A673 (cell line): ENCODE results near the gene PMVK.
A peak's percentile ranks its signal among the peaks of the same experiment; 100 is the strongest.

ENCODE experiments used
- CTCF ChIP-seq: fragments of 300-800, 200-600 bp; sonication (generic); conservative IDR thresholded peaks from 2 replicates; pipeline ENCODE4 v1.5.1; 2017; ENCODE audit warnings: low read depth, mild to moderate bottlenecking, antibody characterized with exemption, low read length, moderate library complexity, mixed read lengths
- EZH2 ChIP-seq: fragments of 200-600 bp; sonication (generic); IDR thresholded peaks from 2 replicates; pipeline ENCODE4 v1.6.1; 2017; ENCODE audit warnings: borderline replicate concordance, low read depth, mild to moderate bottlenecking, mixed read lengths, antibody characterized with exemption, low read length; ENCODE audit not compliant: poor library complexity, severe bottlenecking

- TF ChIP-seq CTCF (peak; percentile 28; the same call in 1 of the 2 replicates), EZH2 (no peak)
Measured at GRCh38 chr1:154937085-154937987, 817 bp upstream of the PMVK start.
